HUES6 (cell line): Measurements from ENCODE around the gene FANCC.

Source experiments
- H3K27ac ChIP-seq: 2 replicates; pipeline ENCODE4 v1.7.0; 2013; ENCODE audit warnings: low read depth, mild to moderate bottlenecking, low read length, inconsistent platforms
- H3K27me3 ChIP-seq: 2 replicates; pipeline ENCODE4 v1.6.1; 2013; ENCODE audit warnings: low read length; ENCODE audit not compliant: control insufficient read depth, insufficient read depth
- H3K36me3 ChIP-seq: 2 replicates; pipeline ENCODE4 v1.6.1; 2013; ENCODE audit warnings: low read length; ENCODE audit not compliant: control insufficient read depth, insufficient read depth
- H3K4me1 ChIP-seq: 2 replicates; pipeline ENCODE4 v1.6.1; 2013; ENCODE audit warnings: low read length; ENCODE audit not compliant: control insufficient read depth, insufficient read depth
- H3K4me3 ChIP-seq: 2 replicates; pipeline ENCODE4 v1.5.1; 2013; ENCODE audit warnings: low read depth, low read length
- H3K9ac ChIP-seq: one replicate; pipeline ENCODE4 v1.6.1; 2013; ENCODE audit warnings: mild to moderate bottlenecking, low read length
- H3K9me3 ChIP-seq: 2 replicates; pipeline ENCODE4 v1.6.1; 2013; ENCODE audit warnings: low read depth, low read length; ENCODE audit not compliant: control insufficient read depth, insufficient read depth

The FANCC gene

DNA sequence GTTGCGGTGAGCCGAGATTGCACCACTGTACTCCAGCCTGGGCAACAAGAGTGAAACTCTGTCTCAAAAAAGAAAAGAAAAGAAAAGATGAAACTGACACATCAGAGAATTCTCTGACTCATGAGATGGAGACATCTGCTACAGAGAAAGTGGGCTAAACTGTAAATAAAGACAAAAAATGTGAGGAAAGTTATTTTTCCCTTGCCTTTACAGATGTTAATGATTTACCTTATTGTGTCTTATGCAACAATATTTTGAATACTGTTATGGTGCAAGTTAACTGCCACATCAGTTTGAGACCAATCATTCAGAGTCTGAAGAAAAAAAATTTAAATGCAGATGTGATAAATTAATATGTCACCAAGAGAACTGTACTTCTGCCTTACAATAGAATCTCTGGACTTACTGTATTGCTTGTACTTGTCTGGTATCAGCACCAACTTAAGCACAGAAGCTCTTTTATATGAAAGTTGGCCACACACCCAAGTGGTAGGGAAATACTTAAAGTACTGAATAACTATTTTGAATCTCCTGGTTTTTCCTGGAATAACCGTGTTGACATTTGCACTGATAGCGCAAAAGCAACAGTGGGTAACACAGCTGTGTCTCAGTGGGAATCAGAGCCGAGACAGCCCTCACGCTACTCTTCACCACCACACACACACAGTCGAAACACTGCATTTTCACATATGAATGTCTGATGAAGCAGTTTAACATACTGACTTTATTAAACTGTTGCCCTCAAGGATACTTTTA is 169.9 kb downstream of the FANCC start:
- Histone ChIP-seq H3K36me3 (no peaks in the 10 kb centered on the region), H3K9me3 (no peaks in the 10 kb centered on the region), H3K4me1 (peaks cover 13% of the 10 kb centered on the region), H3K9ac (no peak overlapping the region), H3K4me3 (no peak overlapping the region), H3K27ac (no peak overlapping the region), H3K27me3 (no peaks in the 10 kb centered on the region)

DNA sequence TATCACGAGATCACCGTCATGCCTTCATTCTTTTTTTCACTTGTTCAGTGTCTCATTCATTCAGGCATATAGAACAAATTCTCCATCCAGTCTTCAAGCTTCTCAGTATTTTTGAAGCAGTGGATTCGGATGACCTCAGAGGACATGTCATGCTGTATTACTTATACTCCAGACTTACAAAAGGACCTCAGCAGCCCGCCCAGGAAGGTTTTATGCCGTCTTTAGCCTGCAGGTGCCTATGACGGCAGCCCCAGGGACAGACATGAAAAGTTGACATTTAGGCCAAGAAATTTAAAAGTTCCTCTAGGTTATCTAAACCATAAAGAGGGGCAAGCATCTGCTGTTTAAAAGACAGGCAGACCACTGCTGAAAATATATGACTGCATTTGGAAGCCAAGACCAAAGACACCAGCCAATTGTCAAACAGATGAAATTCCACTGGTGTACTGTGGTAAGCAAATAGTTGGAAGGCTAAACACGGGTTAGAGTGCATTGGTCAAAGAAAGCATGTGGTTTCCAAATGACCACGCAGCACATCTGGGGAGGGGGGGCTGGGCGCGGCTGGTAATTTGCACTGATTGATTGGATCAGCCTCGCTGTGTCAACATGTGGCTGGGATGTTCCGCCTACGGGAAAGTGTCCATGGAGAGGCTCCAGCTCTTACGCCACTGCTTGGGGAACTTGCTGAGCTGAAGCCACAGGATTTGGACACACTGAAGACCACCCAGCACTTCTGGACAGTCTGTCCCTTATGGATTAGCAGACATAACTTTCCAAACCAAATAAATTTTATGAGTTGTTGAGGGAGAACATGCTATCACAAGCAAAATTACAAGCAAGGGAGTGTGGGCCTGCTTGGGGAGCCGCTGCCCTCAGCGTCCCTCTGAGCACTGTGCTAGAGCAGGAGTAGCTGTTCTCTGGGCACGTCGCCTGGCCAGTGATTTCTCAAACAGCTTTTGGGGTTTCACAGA is 173.6 kb downstream of the FANCC start:
- no peaks in the 10 kb centered on the region for H3K9me3 ChIP-seq
- no peaks in the 10 kb centered on the region for H3K36me3 ChIP-seq
- H3K27ac ChIP-seq = no peak overlapping the region
- no peak overlapping the region for H3K9ac ChIP-seq
- no peak overlapping the region for H3K4me3 ChIP-seq
- H3K4me1 ChIP-seq = peaks cover 13% of the 10 kb centered on the region
- no peaks in the 10 kb centered on the region for H3K27me3 ChIP-seq

DNA sequence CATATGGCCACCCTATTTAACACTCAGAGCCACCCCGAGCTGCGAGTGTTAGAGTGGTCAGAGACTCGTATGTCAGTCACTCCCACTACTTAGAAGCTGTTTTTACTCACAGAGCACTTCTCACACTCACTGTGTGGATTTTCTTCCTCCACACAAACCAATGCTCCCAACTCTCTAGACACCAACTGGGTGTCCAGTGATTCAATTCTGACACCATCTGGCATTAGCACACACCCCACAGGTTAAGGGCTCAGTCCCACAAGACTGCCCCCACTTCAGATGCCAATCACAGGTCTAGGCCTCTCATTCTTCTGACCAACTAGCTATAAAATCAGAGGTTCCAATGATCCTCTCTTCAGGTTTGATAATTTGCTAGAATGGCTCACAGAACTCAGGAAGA is 174.8 kb downstream of the FANCC start:
- Histone ChIP-seq H3K9me3 (no peaks in the 10 kb centered on the region), H3K27ac (no peak overlapping the region), H3K36me3 (no peaks in the 10 kb centered on the region), H3K9ac (no peak overlapping the region), H3K27me3 (no peaks in the 10 kb centered on the region), H3K4me3 (no peak overlapping the region), H3K4me1 (peaks cover 18% of the 10 kb centered on the region; the same call in 1 of the 2 replicates)

DNA sequence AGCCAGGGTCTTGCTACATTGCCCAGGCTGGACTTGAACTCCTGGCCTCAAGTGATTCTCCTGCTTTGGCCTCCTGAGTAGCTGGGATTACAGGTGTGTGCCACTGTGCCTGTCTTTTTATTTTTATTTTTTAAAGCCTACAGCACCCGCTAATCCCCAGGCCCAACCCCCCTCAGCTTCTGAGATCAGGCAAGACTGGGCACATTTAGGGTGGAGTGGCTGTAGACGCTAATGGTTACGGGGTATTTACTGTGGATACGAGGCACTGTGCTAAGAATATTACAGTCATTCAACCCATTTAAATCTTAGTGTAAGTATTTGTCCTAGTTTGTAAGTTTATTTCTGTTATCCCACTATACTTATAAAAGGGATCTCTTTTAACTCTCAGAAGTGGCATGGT is 175.2 kb downstream of the FANCC start:
- H3K36me3 ChIP-seq = no peaks in the 10 kb centered on the region
- H3K4me1 ChIP-seq = peaks cover 18% of the 10 kb centered on the region; the same call in 1 of the 2 replicates
- no peaks in the 10 kb centered on the region for H3K27me3 ChIP-seq
- H3K9me3 ChIP-seq = no peaks in the 10 kb centered on the region
- H3K27ac ChIP-seq = no peak overlapping the region
- no peak overlapping the region for H3K4me3 ChIP-seq
- H3K9ac ChIP-seq = no peak overlapping the region

DNA sequence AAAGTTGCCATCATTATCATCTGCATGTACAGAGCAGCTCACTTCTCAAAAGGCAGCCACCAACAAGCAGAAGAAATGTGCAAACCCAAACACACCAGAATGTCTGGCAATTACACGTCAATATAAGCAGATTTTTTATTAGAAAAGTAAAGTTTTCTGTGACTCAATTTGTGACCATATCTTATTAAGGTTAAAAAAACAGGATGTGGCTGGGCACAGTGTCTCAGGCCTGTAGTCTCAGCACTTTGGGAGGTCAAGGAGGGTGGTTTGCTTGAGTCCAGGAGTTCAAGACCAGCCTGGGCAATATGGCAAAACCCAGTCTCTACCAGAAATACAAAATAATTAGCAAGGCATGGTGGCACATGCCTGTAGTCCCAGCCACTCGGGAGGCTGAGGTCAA is 176.7 kb downstream of the FANCC start:
- H3K9me3 ChIP-seq = no peaks in the 10 kb centered on the region
- H3K4me1 ChIP-seq = peaks cover 18% of the 10 kb centered on the region; the same call in 1 of the 2 replicates
- no peak overlapping the region for H3K27ac ChIP-seq
- no peak overlapping the region for H3K4me3 ChIP-seq
- no peaks in the 10 kb centered on the region for H3K36me3 ChIP-seq
- no peaks in the 10 kb centered on the region for H3K27me3 ChIP-seq
- H3K9ac ChIP-seq = no peak overlapping the region

DNA sequence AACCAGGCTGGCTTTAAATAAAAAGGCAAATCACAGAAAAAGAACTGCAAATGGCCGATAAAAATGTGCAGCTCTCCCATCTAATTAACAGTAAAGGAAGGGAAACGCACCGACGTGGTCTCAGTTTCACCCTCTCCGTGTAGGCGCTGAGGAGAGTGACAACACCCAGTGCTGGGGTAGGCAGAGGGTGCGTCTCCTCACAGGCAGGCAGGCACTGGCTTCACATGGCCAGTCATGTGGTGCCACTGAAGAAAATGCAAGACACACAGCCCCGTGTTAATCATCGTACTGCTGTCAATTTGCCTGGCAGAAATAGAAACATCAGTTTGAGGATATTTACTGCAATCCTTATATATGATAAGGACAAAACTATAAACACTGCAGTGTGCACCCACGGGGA is 178.4 kb downstream of the FANCC start:
- H3K9me3 ChIP-seq = no peaks in the 10 kb centered on the region
- H3K36me3 ChIP-seq = no peaks in the 10 kb centered on the region
- no peak overlapping the region for H3K9ac ChIP-seq
- no peak overlapping the region for H3K27ac ChIP-seq
- H3K27me3 ChIP-seq = no peaks in the 10 kb centered on the region
- no peak overlapping the region for H3K4me3 ChIP-seq
- peaks cover 17% of the 10 kb centered on the region; the same call in 1 of the 2 replicates for H3K4me1 ChIP-seq

DNA sequence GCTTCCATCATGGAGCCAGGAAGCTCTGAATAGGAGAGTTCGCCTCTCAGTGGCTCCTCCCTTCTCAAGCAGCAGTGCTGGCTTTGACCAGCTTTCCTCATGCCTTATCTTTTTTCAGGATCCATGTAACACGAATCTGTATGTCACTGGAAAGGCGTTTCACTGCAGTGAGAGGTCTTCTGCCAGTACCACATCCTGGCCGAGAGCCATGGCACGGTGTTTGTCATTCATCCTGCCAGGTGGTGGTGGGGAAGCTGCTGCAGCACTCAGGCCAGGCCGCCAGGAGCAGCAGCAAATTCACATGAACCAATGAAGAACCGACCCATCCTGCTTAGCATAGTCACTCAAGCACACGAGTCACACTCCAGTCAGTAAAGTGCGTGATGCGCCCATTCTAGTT is 179.0 kb downstream of the FANCC start:
- no peaks in the 10 kb centered on the region for H3K9me3 ChIP-seq

DNA sequence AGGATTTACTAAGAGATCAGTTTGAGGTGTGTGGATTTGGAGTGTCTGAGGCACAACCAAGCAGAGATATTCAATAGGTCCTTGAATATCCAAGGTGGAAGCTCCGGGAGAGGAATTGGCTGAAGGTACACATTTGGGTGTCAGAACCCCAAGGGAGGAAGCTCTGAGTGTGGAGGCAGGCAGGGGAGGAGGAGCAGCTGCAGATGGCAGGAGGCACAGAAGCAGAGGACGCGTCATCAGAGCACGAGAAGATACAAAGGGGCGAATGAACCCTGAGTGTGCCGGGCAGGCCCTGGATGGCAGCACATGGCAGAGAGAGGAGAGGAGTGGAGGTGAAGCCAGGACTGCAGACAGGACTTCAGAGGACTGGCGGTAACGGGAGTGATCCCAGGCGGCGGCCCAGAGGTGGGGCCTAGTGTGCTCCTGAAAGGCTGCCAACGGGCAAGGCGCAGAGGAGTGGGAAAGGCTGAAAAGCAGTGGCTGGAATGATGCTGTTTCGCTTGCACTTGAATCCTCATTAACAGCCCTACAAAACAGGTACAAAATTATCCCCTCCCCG is 179.8 kb downstream of the FANCC start:
- peaks cover 20% of the 10 kb centered on the region for H3K4me1 ChIP-seq
- H3K4me3 ChIP-seq = no peak overlapping the region
- H3K36me3 ChIP-seq = no peaks in the 10 kb centered on the region
- H3K27me3 ChIP-seq = no peaks in the 10 kb centered on the region
- H3K9me3 ChIP-seq = no peaks in the 10 kb centered on the region
- no peak overlapping the region for H3K9ac ChIP-seq
- no peak overlapping the region for H3K27ac ChIP-seq

More for the DNA sequence above, 179.0 kb downstream of the FANCC start:
- peaks cover 16% of the 10 kb centered on the region; the same call in 1 of the 2 replicates for H3K4me1 ChIP-seq
- no peaks in the 10 kb centered on the region for H3K27me3 ChIP-seq
- H3K9ac ChIP-seq = no peak overlapping the region
- H3K36me3 ChIP-seq = no peaks in the 10 kb centered on the region
- H3K27ac ChIP-seq = no peak overlapping the region
- H3K4me3 ChIP-seq = no peak overlapping the region

DNA sequence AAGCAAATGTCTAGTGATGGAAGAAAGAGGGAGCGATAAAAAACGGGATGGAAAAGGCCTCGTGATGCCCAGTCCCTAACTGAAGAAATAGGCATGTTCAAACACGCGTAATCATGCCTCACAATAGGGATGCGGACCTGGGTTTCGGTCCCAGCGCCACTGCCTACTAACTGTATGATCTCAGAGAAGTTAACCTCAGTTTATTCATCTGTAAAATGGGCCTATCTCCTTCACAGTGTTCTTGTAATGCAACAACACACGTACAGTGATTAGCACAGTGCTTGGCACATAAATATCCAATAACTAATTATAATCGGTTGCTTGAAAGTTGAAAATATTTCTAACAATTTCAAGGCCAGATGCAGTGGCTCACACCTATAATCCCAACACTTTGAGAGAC is 181.8 kb downstream of the FANCC start:
- no peak overlapping the region for H3K9ac ChIP-seq

DNA sequence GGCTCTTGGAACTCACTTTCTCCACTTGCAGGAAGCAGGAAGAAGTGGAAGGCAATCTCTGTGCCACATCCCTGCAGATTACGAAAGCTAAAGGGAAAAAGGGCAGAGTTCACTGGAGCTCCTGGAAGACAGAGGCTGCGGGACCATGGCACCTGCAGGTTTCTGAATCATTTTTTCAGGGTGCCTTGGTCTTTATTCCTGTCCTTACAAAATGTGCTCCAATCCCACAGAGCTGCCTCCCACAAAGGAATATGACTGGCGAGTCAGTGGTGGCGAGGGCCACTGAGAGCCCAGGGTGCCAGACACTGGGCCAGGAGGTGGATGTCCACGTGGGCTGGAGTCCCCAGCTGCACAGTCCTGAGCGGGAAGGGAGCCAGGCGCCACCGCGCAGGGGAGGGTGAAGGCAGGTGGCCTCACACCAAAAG is 183.0 kb downstream of the FANCC start:
- Histone ChIP-seq H3K9me3 (no peaks in the 10 kb centered on the region), H3K27ac (no peak overlapping the region), H3K4me3 (no peak overlapping the region), H3K9ac (no peak overlapping the region), H3K36me3 (no peaks in the 10 kb centered on the region), H3K4me1 (peaks cover 49% of the 10 kb centered on the region), H3K27me3 (no peaks in the 10 kb centered on the region)

More for the DNA sequence above, 181.8 kb downstream of the FANCC start:
- H3K27ac ChIP-seq = no peak overlapping the region
- no peaks in the 10 kb centered on the region for H3K36me3 ChIP-seq
- H3K27me3 ChIP-seq = no peaks in the 10 kb centered on the region
- H3K4me1 ChIP-seq = peaks cover 36% of the 10 kb centered on the region
- H3K9me3 ChIP-seq = no peaks in the 10 kb centered on the region
- H3K4me3 ChIP-seq = no peak overlapping the region

DNA sequence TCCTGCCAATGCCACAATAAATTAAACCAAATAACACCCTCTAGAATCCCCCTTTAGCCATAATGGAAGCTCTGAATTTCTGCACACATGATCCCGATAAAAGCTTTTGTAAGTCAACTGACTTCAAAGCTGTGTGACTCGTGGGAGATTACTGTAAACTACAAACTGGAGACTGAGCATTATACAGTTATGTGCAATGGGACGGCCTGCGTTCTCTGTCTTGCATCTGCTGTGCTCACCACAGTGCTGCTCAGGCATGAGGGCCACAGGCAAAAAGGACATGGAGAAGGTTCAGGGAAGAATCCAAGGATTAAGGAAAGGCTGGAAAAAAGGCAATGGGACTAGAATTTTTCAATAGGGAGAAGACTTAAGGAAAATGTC is 184.2 kb downstream of the FANCC start:
- no peaks in the 10 kb centered on the region for H3K27me3 ChIP-seq
- H3K4me1 ChIP-seq = peaks cover 52% of the 10 kb centered on the region
- no peak overlapping the region for H3K4me3 ChIP-seq
- no peaks in the 10 kb centered on the region for H3K9me3 ChIP-seq
- no peak overlapping the region for H3K9ac ChIP-seq
- no peak overlapping the region for H3K27ac ChIP-seq
- no peaks in the 10 kb centered on the region for H3K36me3 ChIP-seq
